GM21390 (cell line): ENCODE data around the gene PINLYP.

ENCODE experiments used
- ATAC-seq: cut with Tn5 transposase; IDR thresholded peaks from one replicate; pipeline ENCODE4 v1.9.1; 2021; ENCODE audit not compliant: unreplicated experiment

The PINLYP gene

GRCh38 chr19:43575156-43575950, at the start of gene PINLYP, which contains the start of gene XRCC1:
Gene PINLYP, plus strand, starts transcription at chr19:43575801. Its CDS starts 1,391 bp downstream, at chr19:43577192.
Gene XRCC1, minus strand, starts transcription at chr19:43575527. Its CDS starts 69 bp downstream, at chr19:43575458.
- ATAC-seq: peak; percentile 92

GRCh38 chr19:43525836-43526771, 49.5 kb upstream of the PINLYP start:
- ATAC-seq: no peak

- ATAC-seq: peak; percentile 74
Observed at GRCh38 chr19:43526884-43527859, 48.4 kb upstream of the PINLYP start, which contains the start of gene ETHE1. Gene ETHE1, minus strand, starts transcription at chr19:43527201. Its CDS starts 24 bp downstream, at chr19:43527177.

- no peak for ATAC-seq
Observed at GRCh38 chr19:43527860-43528622, 47.6 kb upstream of the PINLYP start.

GRCh38 chr19:43532571-43532961, 43.0 kb upstream of the PINLYP start:
- ATAC-seq: no peak

GRCh38 chr19:43532962-43533545, 42.5 kb upstream of the PINLYP start, which contains the start of gene ZNF575:
Gene ZNF575, plus strand, starts transcription at chr19:43533188. Its CDS starts 1,235 bp downstream, at chr19:43534423.
- ATAC-seq: peak; percentile 46

GRCh38 chr19:43533546-43534304, 41.9 kb upstream of the PINLYP start:
- ATAC-seq: peak; percentile 69

GRCh38 chr19:43534305-43534815, 41.2 kb upstream of the PINLYP start:
- ATAC-seq: no peak

- ATAC-seq: no peak
Observed at GRCh38 chr19:43534816-43535761, 40.5 kb upstream of the PINLYP start.

- ATAC-seq: no peak
Observed at GRCh38 chr19:43538922-43539321, 36.7 kb upstream of the PINLYP start.

GRCh38 chr19:43540381-43540780, 35.2 kb upstream of the PINLYP start:
- ATAC-seq: no peak

GRCh38 chr19:43541920-43542650, 33.5 kb upstream of the PINLYP start:
- ATAC-seq: no peak

- ATAC-seq: no peak
Observed at GRCh38 chr19:43544077-43544476, 31.5 kb upstream of the PINLYP start.

GRCh38 chr19:43545276-43545675, 30.3 kb upstream of the PINLYP start:
- no peak for ATAC-seq

- no peak for ATAC-seq
Observed at GRCh38 chr19:43545981-43546380, 29.6 kb upstream of the PINLYP start.

- no peak for ATAC-seq
Observed at GRCh38 chr19:43546581-43546980, 29.0 kb upstream of the PINLYP start.
